CD4-positive, alpha-beta T cell (primary cell): Measurements from ENCODE around the gene FLRT2. TPM values are rescaled to one million over a fixed set of nuclear protein-coding genes. Genes with fewer than 3 reads are reported as not detected.

ENCODE experiments used
- ATAC-seq: fragments of 200-7000 bp; cut with Tn5 transposase; one replicate; pipeline ENCODE4 v1.10.0; 2022; ENCODE audit warnings: mild to moderate bottlenecking; ENCODE audit not compliant: poor library complexity
- CTCF ChIA-PET: fragments of 350-600 bp; sonication (Branson Sonifier 250); formaldehyde crosslinking; loops from one replicate; lab custom pipeline; 2021; ENCODE audit warnings: antibody characterized with exemption, inconsistent platforms; lab: Charles Lee
- POLR2A ChIA-PET: fragments of 350-600 bp; sonication (Branson Sonifier 250); formaldehyde crosslinking; loops from one replicate; lab custom pipeline; 2021; ENCODE audit warnings: antibody characterized with exemption, inconsistent platforms; lab: Charles Lee
- DNase-seq, 14 experiments: peaks; one replicate each; pipeline ENCODE4 v3.0.0-alpha.2; 2013 to 2020; ENCODE audit warnings: mixed read lengths in 2 of 14
- H3K27ac ChIP-seq, 2 donors: one replicate each; pipeline versions ENCODE4 v1.5.1 to v1.7.0; 2013; ENCODE audit warnings: low read length in 2 of 2, low read depth in 1 of 2, mild to moderate bottlenecking in 1 of 2
- H3K27me3 ChIP-seq, 2 experiments: 1 replicate in 1 of 2; 2 replicates in 1 of 2; pipeline versions ENCODE4 v1.6.1 to v1.7.0; 2013; ENCODE audit warnings: low read length in 2 of 2, control low read depth in 1 of 2, mild to moderate bottlenecking in 1 of 2, moderate library complexity in 1 of 2; ENCODE audit not compliant: insufficient read depth in 2 of 2, control insufficient read depth in 1 of 2
- H3K36me3 ChIP-seq: one replicate; pipeline ENCODE4 v1.6.1; 2013; ENCODE audit warnings: low read length, control low read depth; ENCODE audit not compliant: insufficient read depth
- H3K4me1 ChIP-seq: one replicate; pipeline ENCODE4 v1.6.1; 2013; ENCODE audit warnings: low read length, control low read depth; ENCODE audit not compliant: insufficient read depth
- H3K4me3 ChIP-seq: one replicate; pipeline ENCODE4 v1.5.1; 2013; ENCODE audit warnings: mild to moderate bottlenecking, low read length, moderate library complexity
- H3K9me3 ChIP-seq, 2 experiments: 1 replicate in 1 of 2; 2 replicates in 1 of 2; pipeline versions ENCODE4 v1.6.1 to v1.7.0; 2013; ENCODE audit warnings: low read length in 2 of 2, mild to moderate bottlenecking in 2 of 2, control low read depth in 1 of 2, moderate library complexity in 1 of 2; ENCODE audit not compliant: control insufficient read depth in 1 of 2, insufficient read depth in 1 of 2
- H3K27ac Mint-ChIP-seq: one replicate; pipeline ENCODE4 v1.8.0; 2020; ENCODE audit warnings: mixed read lengths
- H3K27me3 Mint-ChIP-seq: one replicate; pipeline ENCODE4 v1.8.0; 2021; ENCODE audit warnings: mixed read lengths
- H3K36me3 Mint-ChIP-seq: one replicate; pipeline ENCODE4 v1.8.0; 2021; ENCODE audit warnings: low read depth, mixed read lengths
- H3K4me1 Mint-ChIP-seq: one replicate; pipeline ENCODE4 v1.8.0; 2021; ENCODE audit warnings: low read depth, mixed read lengths
- H3K4me3 Mint-ChIP-seq: one replicate; pipeline ENCODE4 v1.8.0; 2020; ENCODE audit warnings: mild to moderate bottlenecking, mixed read lengths
- H3K9me3 Mint-ChIP-seq: one replicate; pipeline ENCODE4 v1.8.0; 2020; ENCODE audit warnings: mixed read lengths
- intact Hi-C, 2 experiments: fragments of 100-400 bp; cut with DNase I in 1 of 2; cut with micrococcal nuclease in 1 of 2; formaldehyde crosslinking; loops; one replicate each; pipeline versions ENCODE4 v1.15.1 to v1.9.0; 2023 to 2025; cut with DNase I, micrococcal nuclease
- polyA plus RNA-seq, 2 donors: library from polyadenylated mRNA; unstranded; fragments of 120-200 nt; gene quantifications; one replicate each; pipeline ENCODE4 v1.2.1, GENCODE V29; 2013
- total RNA-seq, 174 experiments: library from RNA in 2 of 174; stranded (reverse) in 2 of 174; gene quantifications; one replicate each; pipeline ENCODE4 v1.2.3 and lab custom pipeline; 2021 to 2026
- TF ChIP-seq, protein P1 (sequence below): fragments of 200-600 bp; IDR thresholded peaks from one replicate; pipeline ENCODE4 v1.8.0; 2022; ENCODE audit warnings: antibody characterized with exemption, mild to moderate bottlenecking

FLRT2 gene, protein sequence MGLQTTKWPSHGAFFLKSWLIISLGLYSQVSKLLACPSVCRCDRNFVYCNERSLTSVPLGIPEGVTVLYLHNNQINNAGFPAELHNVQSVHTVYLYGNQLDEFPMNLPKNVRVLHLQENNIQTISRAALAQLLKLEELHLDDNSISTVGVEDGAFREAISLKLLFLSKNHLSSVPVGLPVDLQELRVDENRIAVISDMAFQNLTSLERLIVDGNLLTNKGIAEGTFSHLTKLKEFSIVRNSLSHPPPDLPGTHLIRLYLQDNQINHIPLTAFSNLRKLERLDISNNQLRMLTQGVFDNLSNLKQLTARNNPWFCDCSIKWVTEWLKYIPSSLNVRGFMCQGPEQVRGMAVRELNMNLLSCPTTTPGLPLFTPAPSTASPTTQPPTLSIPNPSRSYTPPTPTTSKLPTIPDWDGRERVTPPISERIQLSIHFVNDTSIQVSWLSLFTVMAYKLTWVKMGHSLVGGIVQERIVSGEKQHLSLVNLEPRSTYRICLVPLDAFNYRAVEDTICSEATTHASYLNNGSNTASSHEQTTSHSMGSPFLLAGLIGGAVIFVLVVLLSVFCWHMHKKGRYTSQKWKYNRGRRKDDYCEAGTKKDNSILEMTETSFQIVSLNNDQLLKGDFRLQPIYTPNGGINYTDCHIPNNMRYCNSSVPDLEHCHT
- total RNA-seq, result not detected
- not detected for polyA plus RNA-seq (2013, experiment 1 of 2)
- polyA plus RNA-seq (2013, experiment 2 of 2), result 1.5 TPM
- total RNA-seq (lab: John Stamatoyannopoulos, UW), result 0 to 0.49 (median 0) reads per million in 172 experiments

DNA sequence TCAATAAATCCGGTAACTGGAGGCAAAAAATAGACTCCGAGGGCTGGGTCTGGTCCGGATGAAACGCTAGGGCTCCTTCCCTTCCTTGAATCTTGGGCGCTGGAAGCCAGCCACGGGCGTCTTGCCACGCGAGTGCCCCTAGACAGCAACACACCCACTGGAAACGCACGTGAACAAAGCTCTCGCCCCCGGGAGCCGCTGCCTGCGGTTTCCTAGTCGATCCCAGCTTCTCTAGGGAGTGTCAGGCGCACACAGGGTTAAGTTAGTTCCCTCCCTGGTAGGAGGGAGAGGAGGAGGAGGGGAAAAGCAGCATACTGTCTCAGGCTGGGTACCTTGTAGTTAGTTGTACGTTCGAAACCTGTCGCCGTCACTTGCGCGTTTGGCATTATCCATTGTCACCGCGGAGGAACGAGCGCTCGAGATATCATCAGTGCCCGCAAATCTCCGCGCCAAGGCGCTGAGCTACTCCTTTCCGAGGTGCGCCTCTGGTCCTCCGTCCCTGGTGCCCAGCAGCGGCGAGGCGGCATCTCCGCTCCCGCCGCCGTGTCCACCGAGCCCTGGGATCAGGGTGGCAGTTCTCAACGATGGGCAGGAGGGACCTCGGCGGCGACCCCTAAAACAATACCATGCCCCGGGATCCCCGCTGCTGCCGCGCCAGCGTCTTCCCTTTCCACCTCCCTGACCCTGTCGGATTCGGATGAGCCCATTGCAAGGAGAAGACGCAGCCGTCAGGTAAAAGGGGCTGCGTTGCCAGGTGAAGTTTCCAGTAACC, at the start of gene FLRT2:
Gene FLRT2 (plus strand): TSS at position 342 of the 772 bp plus-strand sequence. CDS start 91,371 bp downstream, outside the sequence.
- no peak for DNase-seq
- peaks cover 46 to 55% of the 10 kb centered on the region in 2 experiments for H3K27me3 ChIP-seq
- H3K27ac Mint-ChIP-seq, result no peak within 1 kb of the TSS

DNA sequence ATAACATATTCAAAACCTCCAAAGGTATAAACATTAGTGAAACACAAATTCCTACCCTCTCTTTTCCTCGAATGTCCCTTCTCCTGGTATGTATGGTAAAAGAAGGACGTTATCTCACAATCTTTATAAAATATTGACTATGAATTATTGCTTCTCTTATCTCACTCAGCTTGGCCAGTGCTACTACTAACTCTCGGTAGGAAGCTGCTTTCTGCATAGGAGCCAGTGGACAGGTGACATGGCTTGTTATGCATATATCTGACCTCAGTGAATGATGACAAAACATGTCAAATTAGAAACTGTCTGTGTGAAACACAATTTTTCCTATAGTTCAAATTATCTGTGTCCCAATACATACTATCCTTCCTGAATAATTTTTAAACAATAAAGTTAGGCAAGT, 48.5 kb upstream of the FLRT2 start:
- no peaks in the 10 kb centered on the region for H3K36me3 Mint-ChIP-seq
- ATAC-seq, result no peak
- ChIA-PET CTCF (no interaction called here), POLR2A (no interaction called here)
- H3K9me3 Mint-ChIP-seq, result peaks cover 2% of the 10 kb centered on the region
- Histone ChIP-seq H3K36me3 (no peaks in the 10 kb centered on the region), H3K9me3 (peaks cover 0 to 4% of the 10 kb centered on the region in 2 experiments), H3K4me1 (no peaks in the 10 kb centered on the region), H3K27me3 (no peaks in the 10 kb centered on the region), H3K4me3 (no peak overlapping the region), H3K27ac (no peak overlapping the region)
- intact Hi-C loops, result no loop called here
- H3K27me3 Mint-ChIP-seq, result no peaks in the 10 kb centered on the region
- DNase-seq, result no peak
- TF ChIP-seq, protein P1, sequence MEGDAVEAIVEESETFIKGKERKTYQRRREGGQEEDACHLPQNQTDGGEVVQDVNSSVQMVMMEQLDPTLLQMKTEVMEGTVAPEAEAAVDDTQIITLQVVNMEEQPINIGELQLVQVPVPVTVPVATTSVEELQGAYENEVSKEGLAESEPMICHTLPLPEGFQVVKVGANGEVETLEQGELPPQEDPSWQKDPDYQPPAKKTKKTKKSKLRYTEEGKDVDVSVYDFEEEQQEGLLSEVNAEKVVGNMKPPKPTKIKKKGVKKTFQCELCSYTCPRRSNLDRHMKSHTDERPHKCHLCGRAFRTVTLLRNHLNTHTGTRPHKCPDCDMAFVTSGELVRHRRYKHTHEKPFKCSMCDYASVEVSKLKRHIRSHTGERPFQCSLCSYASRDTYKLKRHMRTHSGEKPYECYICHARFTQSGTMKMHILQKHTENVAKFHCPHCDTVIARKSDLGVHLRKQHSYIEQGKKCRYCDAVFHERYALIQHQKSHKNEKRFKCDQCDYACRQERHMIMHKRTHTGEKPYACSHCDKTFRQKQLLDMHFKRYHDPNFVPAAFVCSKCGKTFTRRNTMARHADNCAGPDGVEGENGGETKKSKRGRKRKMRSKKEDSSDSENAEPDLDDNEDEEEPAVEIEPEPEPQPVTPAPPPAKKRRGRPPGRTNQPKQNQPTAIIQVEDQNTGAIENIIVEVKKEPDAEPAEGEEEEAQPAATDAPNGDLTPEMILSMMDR, result no peak
- no peak overlapping the region for H3K27ac Mint-ChIP-seq
- no peaks in the 10 kb centered on the region for H3K4me1 Mint-ChIP-seq
- no peak overlapping the region for H3K4me3 Mint-ChIP-seq

More for the DNA sequence above, at the start of gene FLRT2:
- ChIA-PET CTCF (no interaction called here), POLR2A (no interaction called here)
- peaks cover 80% of the 10 kb centered on the region for H3K27me3 Mint-ChIP-seq
- H3K4me3 Mint-ChIP-seq, result no peak within 1 kb of the TSS
- peaks cover 6% of the 10 kb centered on the region for H3K4me1 Mint-ChIP-seq
- no peak within 1 kb of the TSS for H3K4me3 ChIP-seq
- H3K9me3 ChIP-seq, result peaks cover 0 to 32% of the 10 kb centered on the region in 2 experiments
- peaks cover 2% of the 10 kb centered on the region for H3K9me3 Mint-ChIP-seq
- intact Hi-C loops, result no loop called here
- H3K36me3 Mint-ChIP-seq, result no peaks in the 10 kb centered on the region
- H3K4me1 ChIP-seq, result no peaks in the 10 kb centered on the region
- H3K27ac ChIP-seq, result no peak within 1 kb of the TSS
- no peak for ATAC-seq
- TF ChIP-seq, protein P1, result no peak
- H3K36me3 ChIP-seq, result no peaks in the 10 kb centered on the region

DNA sequence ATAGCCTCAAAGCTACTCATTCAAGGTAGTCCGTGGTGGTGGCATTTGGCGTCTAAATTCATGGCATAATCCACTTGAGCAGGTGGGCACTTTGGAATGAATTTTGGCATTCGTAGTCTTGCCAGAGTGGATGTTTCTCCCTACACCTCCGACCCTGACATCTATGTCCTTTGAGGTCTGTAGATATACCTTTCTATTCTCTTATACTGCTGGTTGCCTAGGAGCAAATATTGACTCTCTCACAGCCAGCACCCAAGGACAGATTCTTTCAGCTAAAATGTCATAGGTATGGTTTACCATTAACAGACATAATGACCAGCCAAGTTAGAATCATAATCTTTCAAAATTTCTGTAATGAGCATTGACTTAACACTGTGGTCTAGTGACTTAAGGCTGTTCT, 47.4 kb upstream of the FLRT2 start:
- H3K9me3 ChIP-seq, result peaks cover 4% of the 10 kb centered on the region in 2 experiments
- H3K27ac ChIP-seq, result no peak overlapping the region
- intact Hi-C loops, result no loop called here
- H3K9me3 Mint-ChIP-seq, result peaks cover 2% of the 10 kb centered on the region
- H3K4me3 ChIP-seq, result no peak overlapping the region
- H3K4me1 ChIP-seq, result no peaks in the 10 kb centered on the region
- ChIA-PET CTCF (no interaction called here), POLR2A (no interaction called here)
- H3K36me3 ChIP-seq, result no peaks in the 10 kb centered on the region
- no peak overlapping the region for H3K27ac Mint-ChIP-seq
- no peaks in the 10 kb centered on the region for H3K27me3 ChIP-seq
- TF ChIP-seq, protein P1, result no peak
- no peaks in the 10 kb centered on the region for H3K27me3 Mint-ChIP-seq
- no peaks in the 10 kb centered on the region for H3K36me3 Mint-ChIP-seq
- DNase-seq, result no peak
- H3K4me3 Mint-ChIP-seq, result no peak overlapping the region
- H3K4me1 Mint-ChIP-seq, result no peaks in the 10 kb centered on the region
- ATAC-seq, result no peak
